ENCODE measurements around the gene BACH2. TPM values are rescaled to one million over a fixed set of nuclear protein-coding genes. Genes with fewer than 3 reads are reported as not detected.

The BACH2 gene
- polyA plus RNA-seq, 1 donor from 2014 or later: 45.5 TPM

- no peak overlapping the region for H2AFZ ChIP-seq (ENCODE audit: low read depth, low read length)
- no peak overlapping the region for H3K27ac ChIP-seq (ENCODE audit: low read length)
- TF ChIP-seq, protein P1, sequence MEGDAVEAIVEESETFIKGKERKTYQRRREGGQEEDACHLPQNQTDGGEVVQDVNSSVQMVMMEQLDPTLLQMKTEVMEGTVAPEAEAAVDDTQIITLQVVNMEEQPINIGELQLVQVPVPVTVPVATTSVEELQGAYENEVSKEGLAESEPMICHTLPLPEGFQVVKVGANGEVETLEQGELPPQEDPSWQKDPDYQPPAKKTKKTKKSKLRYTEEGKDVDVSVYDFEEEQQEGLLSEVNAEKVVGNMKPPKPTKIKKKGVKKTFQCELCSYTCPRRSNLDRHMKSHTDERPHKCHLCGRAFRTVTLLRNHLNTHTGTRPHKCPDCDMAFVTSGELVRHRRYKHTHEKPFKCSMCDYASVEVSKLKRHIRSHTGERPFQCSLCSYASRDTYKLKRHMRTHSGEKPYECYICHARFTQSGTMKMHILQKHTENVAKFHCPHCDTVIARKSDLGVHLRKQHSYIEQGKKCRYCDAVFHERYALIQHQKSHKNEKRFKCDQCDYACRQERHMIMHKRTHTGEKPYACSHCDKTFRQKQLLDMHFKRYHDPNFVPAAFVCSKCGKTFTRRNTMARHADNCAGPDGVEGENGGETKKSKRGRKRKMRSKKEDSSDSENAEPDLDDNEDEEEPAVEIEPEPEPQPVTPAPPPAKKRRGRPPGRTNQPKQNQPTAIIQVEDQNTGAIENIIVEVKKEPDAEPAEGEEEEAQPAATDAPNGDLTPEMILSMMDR (IDR thresholded peaks at IDR 0.05; ENCODE audit: poor library complexity, severe bottlenecking): no peak
- TF ChIP-seq SMC3 (conservative IDR thresholded peaks at IDR 0.05; ENCODE audit: poor library complexity) (no peak), TAF1 (IDR thresholded peaks at IDR 0.05; ENCODE audit: low read depth) (no peak), RAD21 (conservative IDR thresholded peaks at IDR 0.05) (no peak), EZH2 (IDR thresholded peaks at IDR 0.05; ENCODE audit: borderline replicate concordance, insufficient read depth, low read length, poor library complexity, severe bottlenecking) (no peak), REST (IDR thresholded peaks at IDR 0.05; ENCODE audit: borderline replicate concordance) (no peak), MXI1 (conservative IDR thresholded peaks at IDR 0.05; ENCODE audit: poor library complexity, severe bottlenecking) (no peak), EP300 (conservative IDR thresholded peaks at IDR 0.05; ENCODE audit: poor library complexity, severe bottlenecking) (no peak), POLR2AphosphoS5 (IDR thresholded peaks at IDR 0.05) (no peak)
- no peaks in the 10 kb centered on the region for H3K79me2 ChIP-seq (replicated peaks; ENCODE audit: insufficient read depth, low read length)
- no peak overlapping the region for H3K9ac ChIP-seq (ENCODE audit: low read length)
- no peaks in the 10 kb centered on the region for H3K9me3 ChIP-seq (ENCODE audit: low read length)
- no peaks in the 10 kb centered on the region for H3F3A ChIP-seq (ENCODE audit: insufficient read depth, low read length, poor library complexity, severe bottlenecking)
- H3K4me3 ChIP-seq (ENCODE audit: low read length): no peak overlapping the region
- H4K20me1 ChIP-seq (ENCODE audit: insufficient read depth): no peaks in the 10 kb centered on the region
- H3K9me2 ChIP-seq (ENCODE audit: insufficient read depth, low read length): no peaks in the 10 kb centered on the region
- H3K36me3 ChIP-seq (ENCODE audit: insufficient read depth, low read length): no peaks in the 10 kb centered on the region
- no peak overlapping the region for H3K4me2 ChIP-seq (ENCODE audit: low read length)
- no peaks in the 10 kb centered on the region for H3K27me3 ChIP-seq (ENCODE audit: insufficient read depth, low read depth, low read length)
Measured at GRCh38 chr6:89921691-89922090, 375.0 kb downstream of the BACH2 start.

DNA sequence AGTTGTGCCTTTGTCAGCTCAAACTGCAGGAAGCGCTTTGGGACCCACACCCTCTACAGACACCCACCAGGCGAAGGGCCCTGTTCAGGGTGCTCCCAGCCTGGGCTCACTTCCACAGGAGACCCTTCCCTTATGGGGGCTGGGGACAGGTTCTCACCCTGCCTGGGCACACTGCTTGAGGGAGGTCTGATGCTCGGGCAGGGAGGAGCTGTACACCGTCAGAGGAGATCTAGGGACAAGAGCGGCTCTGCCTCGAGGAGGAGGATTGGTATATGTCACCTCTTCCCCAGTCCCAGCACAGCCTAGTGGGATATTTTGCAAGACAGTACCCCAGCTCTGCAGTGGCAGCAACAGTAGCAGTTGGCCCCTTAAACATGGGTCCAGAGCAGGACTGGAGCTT is 375.4 kb downstream of the BACH2 start:
- Histone ChIP-seq H3K4me3 (ENCODE audit: low read length) (no peak overlapping the region), H3K36me3 (ENCODE audit: insufficient read depth, low read length) (no peaks in the 10 kb centered on the region), H3K27ac (ENCODE audit: low read length) (no peak overlapping the region), H4K20me1 (ENCODE audit: insufficient read depth) (no peaks in the 10 kb centered on the region), H3F3A (ENCODE audit: insufficient read depth, low read length, poor library complexity, severe bottlenecking) (no peaks in the 10 kb centered on the region), H2AFZ (ENCODE audit: low read depth, low read length) (no peak overlapping the region), H3K4me2 (ENCODE audit: low read length) (no peak overlapping the region), H3K9ac (ENCODE audit: low read length) (no peak overlapping the region), H3K27me3 (ENCODE audit: insufficient read depth, low read depth, low read length) (no peaks in the 10 kb centered on the region), H3K9me3 (ENCODE audit: low read length) (no peaks in the 10 kb centered on the region), H3K9me2 (ENCODE audit: insufficient read depth, low read length) (no peaks in the 10 kb centered on the region), H3K79me2 (replicated peaks; ENCODE audit: insufficient read depth, low read length) (no peaks in the 10 kb centered on the region)
- TF ChIP-seq RAD21 (conservative IDR thresholded peaks at IDR 0.05): no peak
- no peak for TF ChIP-seq REST (IDR thresholded peaks at IDR 0.05; ENCODE audit: borderline replicate concordance)
- no peak for TF ChIP-seq SMC3 (conservative IDR thresholded peaks at IDR 0.05; ENCODE audit: poor library complexity)
- TF ChIP-seq POLR2AphosphoS5 (IDR thresholded peaks at IDR 0.05): no peak
- TF ChIP-seq EP300 (conservative IDR thresholded peaks at IDR 0.05; ENCODE audit: poor library complexity, severe bottlenecking): no peak
- no peak for TF ChIP-seq EZH2 (IDR thresholded peaks at IDR 0.05; ENCODE audit: borderline replicate concordance, insufficient read depth, low read length, poor library complexity, severe bottlenecking)
- no peak for TF ChIP-seq MXI1 (conservative IDR thresholded peaks at IDR 0.05; ENCODE audit: poor library complexity, severe bottlenecking)
- TF ChIP-seq, protein P1 (IDR thresholded peaks at IDR 0.05; ENCODE audit: poor library complexity, severe bottlenecking): no peak
